ENCODE results near the gene TTN. TPM values are rescaled to one million over a fixed set of nuclear protein-coding genes. Genes with fewer than 3 reads are reported as not detected.

TTN gene
- total RNA-seq, 1 experiment from 2014 or later = 0.05 TPM

- TF ChIP-seq RAD21 (IDR thresholded peaks at IDR 0.05; ENCODE audit: low read depth) (no peak), JUND (IDR thresholded peaks at IDR 0.05) (no peak), SIN3A (IDR thresholded peaks at IDR 0.05; ENCODE audit: low read depth) (no peak)
Measured at GRCh38 chr2:178787934-178788333, 19.3 kb downstream of the TTN start (continued).

GRCh38 chr2:178787155-178787554 is 20.1 kb downstream of the TTN start:
- ChIA-PET CTCF (no interaction called here), POLR2A (no interaction called here), RAD21 (ENCODE audit: low non-redundant PET in 1 of 2, low total read pairs in 2 of 2, uncharacterized antibody in 2 of 2, unreplicated experiment in 2 of 2) (no interaction called here)
- Histone ChIP-seq H3K4me3 (replicated peaks in 1 of 2; ENCODE audit: low read depth in 1 of 2, low read length in 2 of 2) (no peak overlapping the region), H3K79me2 (ENCODE audit: insufficient read depth, low read length) (no peaks in the 10 kb centered on the region), H3K4me2 (ENCODE audit: low read length) (no peak overlapping the region), H3K4me1 (ENCODE audit: control insufficient read depth in 1 of 2, insufficient read depth in 2 of 2, low read length in 2 of 2) (no peaks in the 10 kb centered on the region), H4K20me1 (ENCODE audit: insufficient read depth) (no peaks in the 10 kb centered on the region), H3K36me3 (ENCODE audit: control insufficient read depth in 1 of 2, insufficient read depth in 2 of 2, low read length in 2 of 2) (no peaks in the 10 kb centered on the region), H3K9me2 (ENCODE audit: insufficient read depth) (no peaks in the 10 kb centered on the region), H3K9ac (ENCODE audit: low read length) (no peak overlapping the region), H3K9me3 (ENCODE audit: control insufficient read depth in 1 of 2, insufficient read depth in 1 of 2, low read depth in 1 of 2, low read length in 2 of 2) (no peaks in the 10 kb centered on the region), H3K27me3 (ENCODE audit: insufficient read depth, low read length) (no peaks in the 10 kb centered on the region), H2AFZ (ENCODE audit: low read depth, low read length, poor library complexity, severe bottlenecking) (no peak overlapping the region), H3K27ac (ENCODE audit: low read depth, low read length) (no peak overlapping the region)
- TF ChIP-seq TCF7L2 (IDR thresholded peaks at IDR 0.05; ENCODE audit: borderline replicate concordance, extremely low read depth, insufficient read depth, insufficient read length) = no peak
- no peak for TF ChIP-seq POLR2AphosphoS5 (IDR thresholded peaks at IDR 0.05; ENCODE audit: low read depth, low read length)
- no peak for TF ChIP-seq REST (IDR thresholded peaks at IDR 0.05; ENCODE audit: low read depth)
- no peak for TF ChIP-seq RAD21 (IDR thresholded peaks at IDR 0.05; ENCODE audit: low read depth)
- TF ChIP-seq JUND (IDR thresholded peaks at IDR 0.05) = no peak
- no peak for TF ChIP-seq ELF1 (IDR thresholded peaks at IDR 0.05; ENCODE audit: borderline replicate concordance, low read depth)
- no peak for TF ChIP-seq FOSL1 (IDR thresholded peaks at IDR 0.05; ENCODE audit: low read depth)
- no peak for TF ChIP-seq ATF3 (IDR thresholded peaks at IDR 0.05)
- no peak for TF ChIP-seq CBX3 (IDR thresholded peaks at IDR 0.05; ENCODE audit: low read depth)
- TF ChIP-seq CTCF (IDR thresholded peaks at IDR 0.05 in 2 of 3, conservative IDR thresholded peaks at IDR 0.05 in 1 of 3; ENCODE audit: borderline replicate concordance in 1 of 3, insufficient read depth in 1 of 3, low read depth in 2 of 3, low read length in 2 of 3) = no peak
- DNase-seq (ENCODE audit: low read depth, low spot score) (no peak), ATAC-seq (no peak)
- BruUV-seq (replicated peaks) = no TSS peak
- intact Hi-C loops (cut with micrococcal nuclease) = no loop called here

Measured in HCT116 (cell line).